Measurements from ENCODE around the gene TEX35.

The TEX35 gene

GRCh38 chr1:178543290-178543607 lies 30.3 kb downstream of the TEX35 start:
- no peak for TF ChIP-seq CTCF (IDR thresholded peaks at IDR 0.05)

GRCh38 chr1:178544531-178544930 lies 31.6 kb downstream of the TEX35 start:
- TF ChIP-seq CTCF (IDR thresholded peaks at IDR 0.05), result no peak

GRCh38 chr1:178548108-178548507 lies 35.2 kb downstream of the TEX35 start:
- no peak for TF ChIP-seq CTCF (IDR thresholded peaks at IDR 0.05)

GRCh38 chr1:178551307-178551706 lies 38.4 kb downstream of the TEX35 start:
- no peak for TF ChIP-seq CTCF (IDR thresholded peaks at IDR 0.05)

GRCh38 chr1:178551940-178552339 lies 39.0 kb downstream of the TEX35 start:
- TF ChIP-seq CTCF (IDR thresholded peaks at IDR 0.05), result no peak

- no peak for TF ChIP-seq CTCF (IDR thresholded peaks at IDR 0.05)
These were observed 39.9 kb downstream of the TEX35 start for GRCh38 chr1:178552856-178553255.

GRCh38 chr1:178560871-178561376 lies 48.0 kb downstream of the TEX35 start:
- TF ChIP-seq CTCF (IDR thresholded peaks at IDR 0.05), result no peak

- no peak for TF ChIP-seq CTCF (IDR thresholded peaks at IDR 0.05)
These were observed 50.4 kb downstream of the TEX35 start for GRCh38 chr1:178563099-178563820.
